HG02759 (cell line): ENCODE data around the gene ALK.
A peak's percentile ranks its signal among the peaks of the same experiment; 100 is the strongest.

Experiments used
- ATAC-seq: cut with Tn5 transposase; IDR thresholded peaks from one replicate; pipeline ENCODE4 v1.9.1; 2021; ENCODE audit warnings: mild to moderate bottlenecking, moderate library complexity; ENCODE audit not compliant: unreplicated experiment

ALK gene

DNA sequence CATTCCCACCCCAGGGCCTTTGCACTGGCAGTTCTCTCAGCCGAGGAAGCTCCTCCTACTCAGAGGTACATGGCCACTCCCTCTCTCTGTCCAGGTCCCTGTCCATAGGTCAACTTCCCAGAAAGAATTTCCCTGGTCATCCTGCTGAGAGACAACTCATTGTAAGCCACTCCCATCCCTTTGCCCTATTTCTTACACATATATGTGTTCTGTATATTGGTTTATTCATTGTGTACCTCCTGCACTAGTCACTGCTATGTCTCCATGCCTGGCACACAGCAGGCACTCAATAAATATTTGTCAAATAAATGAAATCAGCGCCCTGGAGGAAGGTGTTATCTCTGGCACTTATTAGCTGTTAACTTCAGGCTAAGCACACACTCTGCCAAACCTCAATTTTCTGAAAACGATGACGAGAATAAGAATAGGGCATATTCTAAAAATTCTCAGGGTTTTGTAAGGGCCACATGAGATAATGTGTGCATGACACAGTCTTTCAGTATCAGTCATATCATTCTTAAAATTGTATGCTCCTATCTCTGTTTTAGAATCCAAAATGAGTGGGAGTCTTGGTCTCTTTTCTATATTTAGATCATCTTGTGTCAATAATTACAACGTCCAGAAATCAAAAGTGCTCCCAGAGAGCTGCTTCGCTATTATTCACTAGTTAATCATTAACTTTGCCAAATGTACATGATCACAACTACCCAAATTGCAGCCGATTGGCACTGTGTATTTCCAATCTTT is 198.0 kb downstream of the ALK start:
- ATAC-seq, result peak; percentile 90

DNA sequence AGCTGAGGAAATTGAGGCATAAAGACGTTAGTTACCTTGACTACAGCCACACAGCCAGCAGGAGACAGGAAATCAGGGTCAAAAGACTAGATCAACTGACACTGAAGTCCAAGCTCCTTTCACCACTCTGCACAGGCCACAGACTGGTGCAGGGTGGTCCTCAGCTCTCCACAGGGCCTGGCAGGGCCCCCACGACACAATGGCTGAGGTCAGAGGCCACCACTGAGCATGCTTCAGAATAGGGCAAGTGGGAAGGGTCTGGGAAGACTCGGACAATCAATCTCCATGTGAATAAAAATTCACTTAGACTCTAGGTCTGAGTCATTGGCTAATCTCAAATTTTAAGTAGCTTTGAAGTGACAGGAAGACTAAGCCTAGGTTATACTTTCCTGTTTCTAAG is 201.7 kb downstream of the ALK start:
- ATAC-seq, result no peak

DNA sequence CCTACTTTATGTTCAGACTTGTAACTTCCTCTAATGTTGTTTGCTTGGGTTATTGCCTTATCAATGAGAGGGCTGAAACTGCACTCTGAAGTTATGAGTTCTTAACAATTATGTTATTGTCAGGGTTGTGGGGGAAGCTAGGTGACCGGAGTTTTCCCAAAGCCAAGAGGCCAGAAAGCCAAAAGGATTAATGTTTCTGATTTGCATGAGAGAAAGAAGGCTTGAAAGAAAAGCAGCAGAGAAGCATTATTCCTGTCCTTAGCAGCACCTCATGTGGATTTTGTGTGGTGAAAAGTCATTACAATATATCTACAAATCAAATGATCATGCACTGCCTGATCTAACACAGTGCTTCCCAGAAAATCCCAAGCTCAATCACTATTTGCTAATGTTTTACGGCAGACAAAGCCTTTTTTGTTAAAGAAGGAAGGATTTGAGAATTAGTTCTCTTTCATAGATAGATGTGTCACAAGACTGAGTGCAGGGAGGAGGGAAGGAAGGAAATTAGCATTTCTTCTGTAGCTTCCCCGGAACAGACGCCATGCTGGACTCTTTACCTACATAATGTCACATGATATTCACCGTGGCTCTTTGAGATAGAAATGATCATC is 203.2 kb downstream of the ALK start:
- ATAC-seq, result no peak

GRCh38 chr2:29715655-29716054 is 205.7 kb downstream of the ALK start:
- ATAC-seq, result no peak

DNA sequence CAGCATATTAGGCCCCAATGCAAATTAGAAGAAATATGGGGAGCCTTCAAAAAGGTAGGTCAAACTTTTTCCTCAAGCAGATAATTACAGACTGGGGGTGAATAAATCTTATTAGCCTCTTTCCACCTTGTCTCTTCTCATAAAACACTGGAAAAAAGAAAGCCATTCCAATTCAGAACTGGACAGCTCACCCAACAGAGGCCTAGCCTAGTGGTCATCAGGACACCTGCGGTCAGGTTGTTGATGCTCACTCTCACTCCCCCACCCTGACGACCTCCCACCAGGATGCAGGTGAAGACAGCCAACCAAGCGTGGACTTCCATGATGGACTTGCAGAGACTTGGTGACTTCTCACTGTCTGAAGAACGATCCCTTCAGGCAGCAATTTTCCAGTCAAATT is 207.1 kb downstream of the ALK start:
- no peak for ATAC-seq

DNA sequence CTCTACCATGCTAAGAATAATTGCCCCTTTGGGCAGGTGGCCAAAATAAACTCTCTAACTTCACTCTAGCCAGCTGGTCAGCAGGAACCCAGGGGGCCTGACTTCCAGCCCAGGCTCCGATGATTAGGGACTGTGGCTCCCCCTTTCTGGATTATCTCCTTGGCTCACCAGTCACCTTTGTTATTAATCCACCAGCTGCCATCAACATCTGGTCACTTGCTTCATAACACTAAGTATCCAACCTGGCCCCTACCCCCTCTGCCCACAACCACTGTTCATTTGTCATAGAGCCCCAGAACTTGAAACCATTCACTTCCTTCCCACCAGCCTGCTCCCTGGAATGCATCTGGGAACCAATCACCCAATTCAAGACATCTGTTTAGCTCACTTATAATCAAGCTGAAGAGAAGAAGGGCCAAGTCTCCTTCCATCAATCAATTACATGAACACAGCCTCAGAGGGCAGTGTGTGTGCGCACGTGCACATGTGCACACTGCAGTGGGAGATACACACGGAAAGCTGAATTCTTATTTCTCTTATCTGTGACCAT is 215.1 kb downstream of the ALK start:
- ATAC-seq, result no peak

- no peak for ATAC-seq
Measured at GRCh38 chr2:29705616-29706015, 215.8 kb downstream of the ALK start.

- no peak for ATAC-seq
Measured at GRCh38 chr2:29703336-29703735, 218.1 kb downstream of the ALK start.

- no peak for ATAC-seq
Measured at GRCh38 chr2:29702276-29702675, 219.1 kb downstream of the ALK start.

GRCh38 chr2:29700560-29700959 is 220.8 kb downstream of the ALK start:
- no peak for ATAC-seq

- ATAC-seq, result no peak
Measured at GRCh38 chr2:29699045-29699444, 222.3 kb downstream of the ALK start.

GRCh38 chr2:29698216-29698615 is 223.2 kb downstream of the ALK start:
- ATAC-seq, result no peak

- ATAC-seq, result no peak
Measured at GRCh38 chr2:29697715-29698114, 223.7 kb downstream of the ALK start.

- no peak for ATAC-seq
Measured at GRCh38 chr2:29697181-29697580, 224.2 kb downstream of the ALK start.

DNA sequence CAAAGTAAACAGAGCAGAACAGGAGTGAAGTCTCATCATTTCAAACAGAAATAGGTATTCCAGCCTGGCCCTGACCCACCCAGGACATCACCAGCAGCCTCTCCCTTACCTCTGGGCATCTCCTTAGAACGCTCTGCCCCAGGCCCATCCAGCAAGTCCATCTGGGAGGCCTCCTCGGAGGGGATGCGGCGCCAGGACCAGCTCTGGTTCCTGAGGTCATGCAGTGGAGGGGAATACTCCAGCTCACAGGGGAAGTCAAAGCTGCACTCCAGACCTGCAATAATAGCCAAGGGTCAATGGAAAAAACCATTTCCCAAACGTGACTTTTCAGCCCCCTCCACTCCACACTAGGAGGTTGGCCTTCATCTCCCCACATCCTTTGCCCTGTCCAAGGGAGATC is 226.6 kb downstream of the ALK start:
- no peak for ATAC-seq

DNA sequence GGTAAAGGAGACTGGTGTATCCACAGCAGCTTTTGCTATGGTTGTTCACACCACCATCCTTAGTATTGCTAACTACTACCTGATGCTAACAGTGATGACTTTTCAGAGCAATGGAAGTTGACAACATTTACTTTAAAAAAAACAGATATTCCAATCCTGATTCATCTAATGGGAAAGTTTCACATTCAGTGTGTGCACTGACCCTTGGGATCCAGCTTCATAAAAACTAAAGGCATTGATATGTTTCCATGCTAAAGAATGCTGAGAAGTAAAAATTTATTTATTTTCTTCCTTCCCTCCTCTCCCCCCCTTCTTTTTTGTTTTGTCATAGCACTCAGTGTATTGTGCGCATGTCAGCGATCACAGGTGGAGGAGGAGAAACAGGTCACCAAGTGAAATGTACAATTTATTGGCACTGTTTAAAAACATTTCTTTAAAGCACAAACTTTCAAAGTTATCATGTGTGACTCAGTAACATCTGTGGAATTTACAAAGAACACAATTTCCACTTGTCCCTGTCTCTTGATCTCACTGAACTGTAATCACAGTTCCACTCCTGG is 229.9 kb downstream of the ALK start:
- no peak for ATAC-seq

GRCh38 chr2:29689666-29690065 is 231.7 kb downstream of the ALK start:
- ATAC-seq, result no peak

DNA sequence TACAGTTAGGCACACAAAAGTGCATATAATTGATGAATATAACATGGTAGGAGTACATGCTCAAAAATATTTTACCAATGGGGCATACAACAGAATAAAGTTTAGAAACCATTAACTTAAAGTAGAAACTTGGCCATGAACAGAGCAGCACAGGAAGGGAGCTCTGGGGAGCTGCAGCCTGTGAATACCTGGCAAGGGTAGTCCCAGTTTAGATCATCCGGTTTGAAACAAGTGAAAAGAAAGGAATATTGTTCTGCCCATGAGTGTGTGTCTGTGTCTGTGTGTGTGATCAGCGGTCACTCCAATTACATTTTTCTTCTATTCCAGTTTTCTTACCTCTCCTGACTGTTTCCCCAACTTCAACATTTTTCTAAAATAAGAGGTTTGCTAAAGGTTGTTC is 233.0 kb downstream of the ALK start:
- no peak for ATAC-seq

- no peak for ATAC-seq
Measured at GRCh38 chr2:29687121-29687520, 234.3 kb downstream of the ALK start.

DNA sequence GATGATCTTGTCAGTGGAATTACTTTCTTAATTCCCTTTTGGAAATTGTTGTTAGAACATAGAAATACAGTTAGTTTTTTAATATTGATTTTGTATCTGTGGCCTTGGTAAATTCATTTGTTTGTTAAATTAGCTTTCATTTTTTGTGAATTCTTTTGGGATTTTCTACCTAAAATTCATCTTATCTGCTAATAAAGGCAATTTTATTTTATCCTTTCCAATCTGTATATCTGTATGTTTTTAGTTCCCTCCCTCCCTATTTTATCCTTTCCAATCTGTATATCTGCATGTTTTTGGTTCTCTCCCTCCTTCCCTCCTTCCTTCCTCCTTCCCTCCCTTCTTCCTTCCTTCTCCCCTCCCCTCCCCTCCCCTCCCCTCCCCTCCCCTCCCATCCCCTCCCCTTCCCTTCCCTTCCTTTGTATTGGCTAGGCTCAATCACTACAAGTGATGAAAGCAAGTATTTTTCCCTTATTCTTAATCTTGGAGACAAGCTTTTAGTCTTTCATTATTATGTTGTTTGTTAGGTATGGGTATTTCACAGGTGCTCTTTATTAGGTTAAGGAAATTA is 244.4 kb downstream of the ALK start:
- ATAC-seq, result no peak

DNA sequence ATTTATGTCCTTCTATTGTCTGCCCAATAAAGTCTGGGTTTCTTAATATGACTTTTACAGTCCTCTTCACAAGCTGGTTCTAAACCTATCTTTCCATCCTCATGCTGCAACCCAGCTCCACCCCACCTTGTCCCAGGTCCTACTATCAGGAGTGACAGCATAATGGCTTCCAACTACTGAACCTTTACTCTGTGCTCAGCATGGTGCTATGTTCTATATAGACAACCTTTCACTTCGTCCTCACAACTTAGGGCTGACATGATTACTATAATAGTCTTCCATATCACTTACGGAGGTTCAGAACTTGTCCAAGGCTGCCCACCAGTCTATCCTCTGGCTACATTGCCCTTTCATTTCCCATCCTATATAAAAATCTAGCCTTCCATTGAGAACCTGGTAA is 256.8 kb downstream of the ALK start:
- no peak for ATAC-seq

- ATAC-seq, result no peak
Measured at GRCh38 chr2:29663268-29663667, 258.1 kb downstream of the ALK start.
